Loucy (cell line): Measurements from ENCODE around the gene CALN1.

Experiments
- H2AFZ ChIP-seq: fragments of 200-600 bp; sonication (generic); 2 replicates; pipeline ENCODE4 v1.6.0; 2016; ENCODE audit warnings: antibody characterized with exemption, mild to moderate bottlenecking, low read length, moderate library complexity
- H3F3A ChIP-seq: fragments of 200-600 bp; 2 replicates; pipeline ENCODE4 v1.6.0; 2016; ENCODE audit warnings: antibody characterized with exemption, low read depth, mild to moderate bottlenecking
- H3K27me3 ChIP-seq: fragments of 200-600 bp; sonication (generic); 2 replicates; pipeline ENCODE4 v1.6.1; 2014; ENCODE audit warnings: low read length, mild to moderate bottlenecking; ENCODE audit not compliant: insufficient read depth, poor library complexity, severe bottlenecking
- H3K36me3 ChIP-seq: fragments of 200-600 bp; sonication (generic); 2 replicates; pipeline ENCODE4 v1.6.1; 2016; ENCODE audit warnings: low read length; ENCODE audit not compliant: insufficient read depth
- H3K4me1 ChIP-seq: fragments of 200-600 bp; sonication (generic); 2 replicates; pipeline ENCODE4 v1.5.1; 2014; ENCODE audit warnings: low read length, mild to moderate bottlenecking; ENCODE audit not compliant: insufficient read depth, poor library complexity, severe bottlenecking
- H3K4me2 ChIP-seq: fragments of 200-600 bp; sonication (generic); 2 replicates; pipeline ENCODE4 v1.6.0; 2014; ENCODE audit warnings: antibody characterized with exemption, low read length, low read depth, mild to moderate bottlenecking; ENCODE audit not compliant: poor library complexity, severe bottlenecking
- H3K4me3 ChIP-seq: fragments of 200-600 bp; sonication (generic); 2 replicates; pipeline ENCODE4 v1.5.1; 2014; ENCODE audit warnings: low read length, mild to moderate bottlenecking, mixed read lengths; ENCODE audit not compliant: poor library complexity, severe bottlenecking
- H3K79me2 ChIP-seq: fragments of 200-600 bp; sonication (generic); 2 replicates; pipeline ENCODE4 v1.6.1; 2014; ENCODE audit warnings: low read length; ENCODE audit not compliant: insufficient read depth
- H3K9ac ChIP-seq: fragments of 200-600 bp; sonication (generic); 2 replicates; pipeline ENCODE4 v1.6.0; 2014; ENCODE audit warnings: mild to moderate bottlenecking, low read depth, low read length, moderate library complexity; ENCODE audit not compliant: poor library complexity, severe bottlenecking
- H3K9me2 ChIP-seq: fragments of 200-600 bp; sonication (generic); replicated peaks from 2 replicates; pipeline ENCODE4 v1.6.1; 2016; ENCODE audit warnings: low read depth, low read length, mixed read lengths
- H3K9me3 ChIP-seq: fragments of 200-600 bp; sonication (generic); 2 replicates; pipeline ENCODE4 v1.6.1; 2014; ENCODE audit warnings: mild to moderate bottlenecking, antibody characterized with exemption, low read length, low read depth; ENCODE audit not compliant: insufficient read depth
- H4K20me1 ChIP-seq: fragments of 200-600 bp; sonication (generic); 2 replicates; pipeline ENCODE4 v1.6.0; 2014; ENCODE audit warnings: antibody characterized with exemption, low read length, mild to moderate bottlenecking; ENCODE audit not compliant: insufficient read depth, poor library complexity, severe bottlenecking
- EZH2phosphoT487 ChIP-seq: fragments of 200-600 bp; IDR thresholded peaks from 2 replicates; pipeline ENCODE4 v1.6.1; 2018; ENCODE audit warnings: antibody characterized with exemption, mild to moderate bottlenecking, moderate library complexity, borderline replicate concordance
- TF ChIP-seq, protein P1 (sequence below): fragments of 200-600 bp; sonication (generic); conservative IDR thresholded peaks from 2 replicates; pipeline ENCODE4 v1.5.1; 2014; ENCODE audit warnings: mild to moderate bottlenecking, antibody characterized with exemption, low read length

CALN1 gene

DNA sequence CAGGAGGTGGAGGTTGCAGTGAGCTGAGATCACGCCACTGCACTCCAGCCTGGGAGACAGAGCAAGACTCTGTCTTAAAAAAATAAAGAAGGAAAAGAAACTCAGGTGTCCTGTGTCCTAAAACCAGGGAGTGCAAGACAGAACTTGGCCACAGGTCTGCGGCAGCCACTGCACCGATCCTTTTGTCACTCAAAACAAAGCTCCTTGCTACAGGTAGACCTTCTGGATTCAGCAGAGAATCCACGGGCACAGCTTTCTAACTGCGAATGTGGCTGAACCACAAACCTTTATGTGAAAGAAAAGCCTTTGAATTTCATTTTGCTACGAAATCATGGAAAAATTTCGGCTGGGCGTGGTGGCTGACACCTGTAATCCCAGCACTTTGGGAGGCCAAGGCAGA, 634.9 kb downstream of the CALN1 start:
- no peak for TF ChIP-seq EZH2phosphoT487
- TF ChIP-seq, protein P1, sequence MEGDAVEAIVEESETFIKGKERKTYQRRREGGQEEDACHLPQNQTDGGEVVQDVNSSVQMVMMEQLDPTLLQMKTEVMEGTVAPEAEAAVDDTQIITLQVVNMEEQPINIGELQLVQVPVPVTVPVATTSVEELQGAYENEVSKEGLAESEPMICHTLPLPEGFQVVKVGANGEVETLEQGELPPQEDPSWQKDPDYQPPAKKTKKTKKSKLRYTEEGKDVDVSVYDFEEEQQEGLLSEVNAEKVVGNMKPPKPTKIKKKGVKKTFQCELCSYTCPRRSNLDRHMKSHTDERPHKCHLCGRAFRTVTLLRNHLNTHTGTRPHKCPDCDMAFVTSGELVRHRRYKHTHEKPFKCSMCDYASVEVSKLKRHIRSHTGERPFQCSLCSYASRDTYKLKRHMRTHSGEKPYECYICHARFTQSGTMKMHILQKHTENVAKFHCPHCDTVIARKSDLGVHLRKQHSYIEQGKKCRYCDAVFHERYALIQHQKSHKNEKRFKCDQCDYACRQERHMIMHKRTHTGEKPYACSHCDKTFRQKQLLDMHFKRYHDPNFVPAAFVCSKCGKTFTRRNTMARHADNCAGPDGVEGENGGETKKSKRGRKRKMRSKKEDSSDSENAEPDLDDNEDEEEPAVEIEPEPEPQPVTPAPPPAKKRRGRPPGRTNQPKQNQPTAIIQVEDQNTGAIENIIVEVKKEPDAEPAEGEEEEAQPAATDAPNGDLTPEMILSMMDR, result no peak

DNA sequence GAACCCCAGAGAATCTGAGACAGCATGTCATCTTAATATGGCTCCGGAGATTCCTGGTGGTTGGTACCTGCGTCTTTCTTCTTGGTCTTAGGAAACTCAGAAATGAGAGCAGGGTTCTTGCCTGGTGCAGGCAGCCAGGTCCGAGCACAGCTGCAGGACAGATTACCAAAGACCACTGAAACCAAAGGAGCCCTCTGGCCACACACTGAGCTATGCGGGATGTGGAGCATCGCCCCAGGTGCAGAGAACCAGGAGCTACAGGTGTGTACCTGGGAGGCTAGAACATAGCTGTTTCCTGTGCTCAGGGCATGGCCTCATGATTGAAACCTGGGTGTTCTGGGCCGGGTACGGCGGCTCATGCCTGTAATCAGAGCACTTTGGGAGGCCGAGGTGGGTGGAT, 635.4 kb downstream of the CALN1 start:
- no peaks in the 10 kb centered on the region for H3K36me3 ChIP-seq
- H3K9me2 ChIP-seq, result no peaks in the 10 kb centered on the region
- H3K9me3 ChIP-seq, result peaks cover 2% of the 10 kb centered on the region; the same call in 1 of the 2 replicates
- no peaks in the 10 kb centered on the region for H4K20me1 ChIP-seq
- no peaks in the 10 kb centered on the region for H3K27me3 ChIP-seq
- no peak overlapping the region for H2AFZ ChIP-seq
- no peaks in the 10 kb centered on the region for H3K79me2 ChIP-seq
- TF ChIP-seq EZH2phosphoT487, result no peak
- TF ChIP-seq, protein P1, result no peak
- no peak overlapping the region for H3K4me3 ChIP-seq
- H3K9ac ChIP-seq, result no peak overlapping the region
- H3F3A ChIP-seq, result no peaks in the 10 kb centered on the region
- no peaks in the 10 kb centered on the region for H3K4me1 ChIP-seq
- H3K4me2 ChIP-seq, result no peak overlapping the region

More for the DNA sequence above, 634.9 kb downstream of the CALN1 start:
- no peaks in the 10 kb centered on the region for H3K36me3 ChIP-seq
- H3K4me1 ChIP-seq, result no peaks in the 10 kb centered on the region
- H3K9me2 ChIP-seq, result no peaks in the 10 kb centered on the region
- no peak overlapping the region for H3K9ac ChIP-seq
- H3K4me2 ChIP-seq, result no peak overlapping the region
- no peaks in the 10 kb centered on the region for H3K79me2 ChIP-seq
- H3K9me3 ChIP-seq, result peaks cover 2% of the 10 kb centered on the region; the same call in 1 of the 2 replicates
- H2AFZ ChIP-seq, result no peak overlapping the region
- no peaks in the 10 kb centered on the region for H4K20me1 ChIP-seq
- no peaks in the 10 kb centered on the region for H3F3A ChIP-seq
- no peaks in the 10 kb centered on the region for H3K27me3 ChIP-seq
- H3K4me3 ChIP-seq, result no peak overlapping the region

DNA sequence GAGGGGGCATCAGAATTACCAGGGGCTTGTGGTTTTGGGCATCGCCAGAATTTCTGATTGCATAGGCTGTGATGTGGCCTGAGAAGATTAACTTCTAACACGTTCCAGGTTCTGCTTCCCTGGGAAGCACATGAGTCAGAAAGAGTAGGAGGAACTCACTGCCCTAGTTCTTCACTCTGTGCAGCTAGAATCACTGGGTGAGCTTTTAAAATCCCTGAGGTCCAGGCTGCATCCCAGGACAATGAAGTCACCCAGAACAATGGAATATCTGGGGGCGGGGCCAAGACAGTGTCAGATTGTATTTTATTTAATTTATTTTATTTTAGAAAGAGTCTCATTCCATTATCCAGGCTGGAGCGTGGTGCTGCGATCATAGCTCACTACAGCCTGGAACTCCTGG, 636.5 kb downstream of the CALN1 start:
- H3K4me3 ChIP-seq, result no peak overlapping the region
- H3K9me2 ChIP-seq, result no peaks in the 10 kb centered on the region
- no peaks in the 10 kb centered on the region for H3K4me1 ChIP-seq

More for the DNA sequence above, 636.5 kb downstream of the CALN1 start:
- Histone ChIP-seq H3K27me3 (no peaks in the 10 kb centered on the region), H3K9ac (no peak overlapping the region), H3K79me2 (no peaks in the 10 kb centered on the region), H3K4me2 (no peak overlapping the region), H3K9me3 (peaks cover 2% of the 10 kb centered on the region; the same call in 1 of the 2 replicates), H3K36me3 (no peaks in the 10 kb centered on the region), H2AFZ (no peak overlapping the region), H3F3A (no peaks in the 10 kb centered on the region), H4K20me1 (no peaks in the 10 kb centered on the region)
- TF ChIP-seq EZH2phosphoT487, result no peak
- TF ChIP-seq, protein P1, result no peak
